OCI-LY3 (cell line): ENCODE measurements around the gene JAKMIP1.

Source experiments
- EZH2phosphoT487 ChIP-seq: fragments of 200-600 bp; shearing (Covaris generic); IDR thresholded peaks from 2 replicates; pipeline ENCODE4 v1.6.1; 2018; ENCODE audit warnings: antibody characterized with exemption, mixed run types, low read depth
- TF ChIP-seq, protein P1 (sequence below): fragments of 200-600, 300-600 bp; sonication (generic); IDR thresholded peaks from 2 replicates; pipeline ENCODE4 v1.5.1; 2014; ENCODE audit warnings: antibody characterized with exemption, low read length, low read depth

DNA sequence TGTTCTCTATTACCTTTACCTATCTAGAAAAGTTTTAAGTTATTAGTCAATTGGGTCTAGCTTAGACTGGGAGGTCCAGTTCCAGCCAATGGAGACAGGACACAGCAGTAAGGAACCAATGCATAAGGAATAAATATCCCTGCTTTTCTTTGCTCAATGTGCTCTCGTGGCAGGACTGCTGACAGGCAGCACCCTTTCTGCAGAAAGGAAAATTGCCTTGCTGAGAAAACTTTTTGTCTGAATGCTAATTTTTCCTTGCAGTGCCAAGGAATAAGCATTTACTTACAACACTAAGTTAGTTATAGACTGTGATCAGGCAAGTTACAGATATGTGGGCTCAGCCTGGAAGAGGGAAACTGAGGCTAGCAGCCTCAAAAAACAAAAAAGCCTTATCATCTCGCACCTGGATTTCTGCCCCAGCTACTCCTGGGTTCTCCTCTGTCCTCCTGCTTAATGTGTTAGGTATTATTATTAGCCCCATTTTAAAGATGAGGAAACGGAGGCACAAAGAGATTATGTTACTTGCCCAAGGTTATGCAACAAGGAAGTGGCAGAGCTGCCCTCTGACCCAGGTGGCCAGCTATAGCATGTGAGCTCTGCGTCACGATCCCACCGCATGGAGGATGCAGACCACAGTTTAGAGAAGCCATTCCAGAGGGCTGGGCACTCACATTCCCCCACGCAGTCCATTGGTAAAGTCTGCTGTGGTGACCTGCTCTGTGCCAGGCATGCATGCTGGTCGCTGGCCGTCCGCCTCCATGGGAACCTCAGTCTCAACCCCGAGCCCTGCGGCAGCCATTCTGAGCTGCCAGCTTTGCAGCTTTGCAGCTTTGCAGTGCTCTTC is 141.6 kb downstream of the JAKMIP1 start:
- TF ChIP-seq, protein P1, sequence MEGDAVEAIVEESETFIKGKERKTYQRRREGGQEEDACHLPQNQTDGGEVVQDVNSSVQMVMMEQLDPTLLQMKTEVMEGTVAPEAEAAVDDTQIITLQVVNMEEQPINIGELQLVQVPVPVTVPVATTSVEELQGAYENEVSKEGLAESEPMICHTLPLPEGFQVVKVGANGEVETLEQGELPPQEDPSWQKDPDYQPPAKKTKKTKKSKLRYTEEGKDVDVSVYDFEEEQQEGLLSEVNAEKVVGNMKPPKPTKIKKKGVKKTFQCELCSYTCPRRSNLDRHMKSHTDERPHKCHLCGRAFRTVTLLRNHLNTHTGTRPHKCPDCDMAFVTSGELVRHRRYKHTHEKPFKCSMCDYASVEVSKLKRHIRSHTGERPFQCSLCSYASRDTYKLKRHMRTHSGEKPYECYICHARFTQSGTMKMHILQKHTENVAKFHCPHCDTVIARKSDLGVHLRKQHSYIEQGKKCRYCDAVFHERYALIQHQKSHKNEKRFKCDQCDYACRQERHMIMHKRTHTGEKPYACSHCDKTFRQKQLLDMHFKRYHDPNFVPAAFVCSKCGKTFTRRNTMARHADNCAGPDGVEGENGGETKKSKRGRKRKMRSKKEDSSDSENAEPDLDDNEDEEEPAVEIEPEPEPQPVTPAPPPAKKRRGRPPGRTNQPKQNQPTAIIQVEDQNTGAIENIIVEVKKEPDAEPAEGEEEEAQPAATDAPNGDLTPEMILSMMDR, result no peak
- TF ChIP-seq EZH2phosphoT487, result no peak
